HEK293T (cell line): ENCODE data around the gene GRIN3A.

Experiments used
- BHLHE40 ChIP-seq: fragments of 450-650 bp; IDR thresholded peaks from 2 replicates; pipeline ENCODE4 v1.6.1; 2016; ENCODE audit warnings: mild to moderate bottlenecking, moderate library complexity, borderline replicate concordance
- ELF4 ChIP-seq: fragments of 450-650 bp; IDR thresholded peaks from 2 replicates; pipeline ENCODE4 v1.6.1; 2017; ENCODE audit warnings: antibody characterized with exemption
- FOXA1 ChIP-seq: fragments of 450-650 bp; IDR thresholded peaks from 2 replicates; pipeline ENCODE4 v1.6.1; 2016; ENCODE audit warnings: mild to moderate bottlenecking
- FOXK2 ChIP-seq: fragments of 450-650 bp; IDR thresholded peaks from 2 replicates; pipeline ENCODE4 v1.6.1; 2016; ENCODE audit warnings: mild to moderate bottlenecking
- L3MBTL2 ChIP-seq: fragments of 450-650 bp; conservative IDR thresholded peaks from 2 replicates; pipeline ENCODE4 v1.6.1; 2016; ENCODE audit warnings: mild to moderate bottlenecking
- LEF1 ChIP-seq: fragments of 450-650 bp; IDR thresholded peaks from 2 replicates; pipeline ENCODE4 v1.6.1; 2017; ENCODE audit warnings: mild to moderate bottlenecking, borderline replicate concordance
- SP1 ChIP-seq: fragments of 450-650 bp; IDR thresholded peaks from 2 replicates; pipeline ENCODE4 v1.6.1; 2017
- ZNF384 ChIP-seq: fragments of 450-650 bp; IDR thresholded peaks from 2 replicates; pipeline ENCODE4 v1.6.1; 2016

DNA sequence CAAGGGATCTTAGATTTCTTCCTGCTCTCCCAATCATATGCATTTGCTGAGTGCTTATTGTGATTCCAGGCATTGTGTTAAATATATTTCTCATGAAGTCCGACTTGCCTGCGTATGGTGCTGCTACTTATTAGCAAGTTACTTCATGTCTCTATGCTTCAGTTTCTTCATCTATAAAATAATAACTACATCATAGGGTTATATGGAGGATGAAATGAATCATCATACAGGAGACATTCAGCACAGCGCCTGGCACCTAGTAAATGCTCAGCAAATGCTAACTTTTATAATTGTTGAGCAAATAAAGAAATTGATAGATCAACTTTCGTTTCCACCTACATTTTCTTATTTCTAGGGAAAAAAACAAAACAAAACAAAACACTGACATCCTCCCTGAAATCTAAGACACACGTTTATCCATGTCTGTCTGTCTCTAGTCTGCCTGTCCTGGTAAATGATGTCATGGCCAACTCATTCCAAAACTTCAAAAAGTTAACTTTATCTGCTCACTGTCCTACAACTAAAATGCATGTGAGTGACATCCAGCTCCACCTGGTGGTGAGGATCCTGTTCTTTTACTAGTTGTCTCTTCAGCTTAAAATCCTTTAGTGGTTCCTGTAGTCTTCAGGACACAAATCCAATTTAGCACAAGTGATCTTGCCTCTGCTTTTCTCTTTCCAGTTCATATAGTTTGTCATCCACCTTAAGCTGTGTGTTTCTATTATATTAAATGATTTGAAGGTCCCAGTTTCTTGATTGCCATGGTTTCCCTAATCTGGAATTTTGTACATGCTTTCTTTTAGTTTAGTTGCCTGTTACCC is 171.3 kb downstream of the GRIN3A start:
- TF ChIP-seq BHLHE40 (no peak), ZNF384 (no peak), ELF4 (no peak), FOXK2 (no peak), SP1 (no peak), LEF1 (no peak), FOXA1 (no peak), L3MBTL2 (no peak)
